GM12878 (cell line): ENCODE results near the gene GPR75. TPM values are rescaled to one million over a fixed set of nuclear protein-coding genes. Genes with fewer than 3 reads are reported as not detected.

Source experiments
- ATAC-seq: fragments of 200-7000 bp; cut with Tn5 transposase; 3 replicates; pipeline ENCODE4 v1.9.1; 2020; ENCODE audit warnings: mild to moderate bottlenecking, moderate library complexity
- BruUV-seq: library from RNA; stranded (reverse); fragments of 400-500 nt; replicated peaks from 2 replicates; lab custom pipeline; 2021; lab: Mats Ljungman, UMichigan
- CTCF ChIA-PET: fragments of 300-600 bp; sonication (Branson Sonifier 250); formaldehyde crosslinking; extraction: SDS; loops from one replicate; lab custom pipeline; 2021; ENCODE audit warnings: inconsistent platforms; lab: Yijun Ruan, JAX
- POLR2A ChIA-PET: fragments of 350-600 bp; formaldehyde crosslinking; extraction: SDS; loops from one replicate; lab custom pipeline; 2021; ENCODE audit warnings: inconsistent platforms; lab: Charles Lee
- RAD21 ChIA-PET: fragments of 300-600 bp; sonication (Branson Sonifier 250); formaldehyde crosslinking; loops from one replicate; lab custom pipeline; 2023; ENCODE audit warnings: antibody characterized with exemption; ENCODE audit not compliant: unreplicated experiment; lab: Charles Lee
- SMC1A ChIA-PET: fragments of 300-600 bp; sonication (Branson Sonifier 250); formaldehyde crosslinking; loops from one replicate; lab custom pipeline; 2023; ENCODE audit not compliant: unreplicated experiment, uncharacterized antibody; lab: Charles Lee
- DNase-seq: peaks from one replicate; pipeline ENCODE4 v3.0.0-alpha.2; 2011; ENCODE audit warnings: low read depth, low spot score
- FAIRE-seq: peaks from 3 replicates; lab custom pipeline; 2011; peaks lifted over from hg19 to GRCh38; lab: Jason Lieb, UNC
- H2AFZ ChIP-seq: 2 replicates; pipeline ENCODE4 v1.6.0; 2011; ENCODE audit warnings: low read depth, low read length, control low read depth; ENCODE audit not compliant: control insufficient read depth
- H3K27ac ChIP-seq: 2 replicates; pipeline ENCODE4 v1.5.1; 2011; ENCODE audit warnings: control low read depth; ENCODE audit not compliant: control insufficient read depth, insufficient read depth
- H3K27me3 ChIP-seq, 2 experiments: replicated peaks in 1 of 2; 2 replicates each; pipeline versions ENCODE4 v1.6.0 to v1.6.1; 2011; ENCODE audit warnings: low read length in 1 of 2; ENCODE audit not compliant: control insufficient read depth in 2 of 2, insufficient read depth in 2 of 2
- H3K36me3 ChIP-seq, 2 experiments: 2 replicates each; pipeline ENCODE4 v1.5.1; 2011; ENCODE audit warnings: low read length in 1 of 2; ENCODE audit not compliant: control insufficient read depth in 2 of 2, insufficient read depth in 2 of 2
- H3K4me1 ChIP-seq: 2 replicates; pipeline ENCODE4 v1.6.1; 2011; ENCODE audit warnings: mild to moderate bottlenecking, low read length, moderate library complexity, mixed read lengths; ENCODE audit not compliant: control insufficient read depth, insufficient read depth
- H3K4me2 ChIP-seq: 2 replicates; pipeline ENCODE4 v1.6.0; 2011; ENCODE audit warnings: control low read depth; ENCODE audit not compliant: control insufficient read depth, insufficient read depth
- H3K4me3 ChIP-seq: fragments of 200-600 bp; sonication (generic); 2 replicates; pipeline ENCODE4 v1.5.1; 2016
- H3K79me2 ChIP-seq: 2 replicates; pipeline ENCODE4 v1.6.0; 2011; ENCODE audit warnings: low read length; ENCODE audit not compliant: control insufficient read depth, insufficient read depth
- H3K9ac ChIP-seq: 2 replicates; pipeline ENCODE4 v1.8.0; 2011; ENCODE audit warnings: low read length, control low read depth, mixed read lengths; ENCODE audit not compliant: control insufficient read depth, insufficient read depth
- H3K9me3 ChIP-seq: replicated peaks from 3 replicates; pipeline ENCODE4 v1.5.1; 2011; ENCODE audit warnings: mild to moderate bottlenecking, low read length; ENCODE audit not compliant: control insufficient read depth, insufficient read depth
- H4K20me1 ChIP-seq: 2 replicates; pipeline ENCODE4 v1.6.0; 2011; ENCODE audit not compliant: control insufficient read depth, insufficient read depth
- CBFB ChIP-seq: IDR thresholded peaks from 2 replicates; pipeline ENCODE4 v1.6.1; 2016; ENCODE audit warnings: antibody characterized with exemption, low read depth
- E2F8 ChIP-seq: fragments of 450-650 bp; IDR thresholded peaks from 2 replicates; pipeline ENCODE4 v1.6.1; 2018; ENCODE audit warnings: mild to moderate bottlenecking, low read depth, moderate library complexity; ENCODE audit not compliant: partially characterized antibody
- EZH2 ChIP-seq: IDR thresholded peaks from 2 replicates; pipeline ENCODE4 v1.6.1; 2012; ENCODE audit warnings: low read depth, mild to moderate bottlenecking, control low read depth, inconsistent platforms, low read length, borderline replicate concordance; ENCODE audit not compliant: control insufficient read depth
- IRF4 ChIP-seq: IDR thresholded peaks from 2 replicates; pipeline ENCODE4 v1.6.1; 2011; ENCODE audit warnings: low read depth, low read length
- NKRF ChIP-seq: fragments of 450-650 bp; conservative IDR thresholded peaks from 2 replicates; pipeline ENCODE4 v1.6.1; 2017; ENCODE audit warnings: mild to moderate bottlenecking, moderate library complexity
- PAX8 ChIP-seq: fragments of 450-650 bp; IDR thresholded peaks from 2 replicates; pipeline ENCODE4 v1.6.1; 2017; ENCODE audit warnings: mild to moderate bottlenecking, moderate library complexity
- POLR2A ChIP-seq: IDR thresholded peaks from 2 replicates; pipeline ENCODE4 v1.6.1; 2011; ENCODE audit warnings: low read depth, mild to moderate bottlenecking, low read length
- RUNX3 ChIP-seq: IDR thresholded peaks from 2 replicates; pipeline ENCODE4 v1.6.1; 2012; ENCODE audit warnings: low read length, inconsistent platforms
- SREBF1 ChIP-seq: IDR thresholded peaks from 2 replicates; pipeline ENCODE4 v1.6.1; 2012; ENCODE audit warnings: mild to moderate bottlenecking, low read length
- SUZ12 ChIP-seq: fragments of 200-600 bp; sonication (generic); IDR thresholded peaks from one replicate; pipeline ENCODE4 v1.6.1; 2018; ENCODE audit warnings: antibody characterized with exemption, mild to moderate bottlenecking; ENCODE audit not compliant: unreplicated experiment
- WGBS: methylation state at CpG from one replicate; pipeline ENCODE4 v1.1.6; 2016; ENCODE audit warnings: low lambda C conversion rate; ENCODE audit not compliant: insufficient replicate concordance, insufficient coverage; ENCODE audit errors: missing lambda C conversion rate; 5-methylcytosine and 5-hydroxymethylcytosine counted together
- in situ Hi-C: fragments of 300-500 bp; cut with MboI; formaldehyde crosslinking; loops from 9 replicates; pipeline ENCODE4 v1.14.3; 2018; ENCODE audit warnings: mixed read lengths
- intact Hi-C: fragments of 100-400 bp; cut with micrococcal nuclease; formaldehyde crosslinking; loops from one replicate; pipeline ENCODE4 v1.14.2; 2022; ENCODE audit not compliant: unreplicated experiment
- polyA plus RNA-seq, 11 experiments: library from polyadenylated mRNA; depleted of rRNA in 4 of 11; unstranded in 6 of 11; stranded (reverse) in 5 of 11; fragments of >200 nt; fragmentation: Nextera tagmentation in 4 of 11; fragmentation: Illumina TruSeq in 1 of 11; extraction: Ambion mirVana in 4 of 11; extraction: Trizol in 1 of 11; gene quantifications; 1 replicate in 1 of 11; 2 replicates in 10 of 11; pipeline versions ENCODE4 v1.2.1 to v1.2.3, GENCODE V29; 2011 to 2016; ENCODE audit warnings: inconsistent platforms in 2 of 11, missing spikeins in 2 of 11, low read depth in 1 of 11
- total RNA-seq, 4 experiments: library from RNA; depleted of rRNA in 3 of 4; stranded (reverse); fragments of >200 nt in 3 of 4; fragmentation: Illumina TruSeq in 1 of 4; extraction: Trizol in 1 of 4; gene quantifications; 2 replicates each; pipeline versions ENCODE4 v1.2.1 to v1.2.3, GENCODE V29; 2013 to 2021

Gene GPR75
- total and polyA plus RNA-seq, 10 of the 15 experiments (the other 5 are each of a cell fraction or from before 2014, with no cell fraction given), result 0.02 to 3.5 (median 2.3) TPM; not detected in 2

- FAIRE-seq, result no peak
- ATAC-seq, result no peak
Observed at GRCh38 chr2:53820711-53821110, 39.1 kb downstream of the GPR75 start.

More at GRCh38 chr2:53820711-53821110, 39.1 kb downstream of the GPR75 start:
- intact Hi-C loops, result no loop called here
- SMC1A ChIA-PET, result interaction anchor here (0.9 kb wide), 1 partner anchor 53 kb away, joined by 3 read pairs; the partner anchor contains the start of gene CHAC2
- H3K9ac ChIP-seq, result no peak overlapping the region
- DNase-seq, result no peak
- no peak for TF ChIP-seq NKRF
- no peak for TF ChIP-seq RUNX3
- TF ChIP-seq SREBF1, result no peak
- no peak for TF ChIP-seq POLR2A
- no peak for TF ChIP-seq IRF4
- TF ChIP-seq E2F8, result no peak
- no peak for TF ChIP-seq SUZ12
- no peak for TF ChIP-seq CBFB
- no peak for TF ChIP-seq EZH2
- no peak for TF ChIP-seq PAX8
- TF ChIP-seq, all 136 proteins: peak for 0
- H3K36me3 ChIP-seq, result peaks cover 0 to 3% of the 10 kb centered on the region in 2 experiments; a peak in 3 of 4 replicates
- ChIA-PET RAD21 (no interaction called here), POLR2A (no interaction called here), CTCF (no interaction called here)
- no peaks in the 10 kb centered on the region for H3K27me3 ChIP-seq
- H2AFZ ChIP-seq, result no peak overlapping the region
- H3K9me3 ChIP-seq, result no peaks in the 10 kb centered on the region
- no peaks in the 10 kb centered on the region for H3K79me2 ChIP-seq
- H3K4me1 ChIP-seq, result no peaks in the 10 kb centered on the region
- no peak overlapping the region for H3K27ac ChIP-seq
- no peak overlapping the region for H3K4me3 ChIP-seq
- H4K20me1 ChIP-seq, result no peaks in the 10 kb centered on the region
- no peak overlapping the region for H3K4me2 ChIP-seq
- BruUV-seq, result no TSS peak
- WGBS, result 97% methylated on average over 4 of the region's 4 CpGs
- in situ Hi-C loops, result no loop called here
